Stimulated activated CD4-positive, alpha-beta T cell treated with anti-CD3 and anti-CD28 coated beads, Interleukin-12 subunit alpha, Interleukin-12 subunit beta, amount 100 ng/mL, for 48 hours (primary cell): ENCODE measurements around the gene LAMTOR4.
"Not testable (repeated sequence)": the region's sequence is repeated elsewhere in the genome, so short reads cannot be mapped to it uniquely, and the experiment has no call there.

Experiments used
- DNase-seq, 3 donors: peaks; one replicate each; pipeline ENCODE4 v3.0.0-alpha.2; 2020; ENCODE audit warnings: low read depth in 2 of 3, low spot score in 1 of 3

Gene LAMTOR4

DNA sequence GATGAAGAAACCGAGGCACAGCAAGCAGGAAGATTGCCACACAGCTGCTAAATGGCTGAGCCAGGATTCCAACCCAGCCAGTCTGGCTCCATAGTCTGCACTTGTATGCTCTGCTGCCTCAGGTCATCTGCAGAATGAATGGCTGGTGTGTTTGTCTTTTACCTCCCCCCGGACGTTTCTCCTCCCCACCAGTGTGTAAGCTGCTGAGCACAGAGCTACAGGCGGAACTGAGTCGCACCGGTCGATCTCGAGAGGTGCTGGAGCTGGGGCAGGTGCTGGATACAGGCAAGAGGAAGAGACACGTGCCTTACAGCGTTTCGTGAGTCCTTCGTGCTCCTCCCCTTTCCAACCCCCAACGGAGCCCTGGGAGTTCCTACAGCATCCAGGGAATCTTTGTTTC, 26.7 kb upstream of the LAMTOR4 start:
- DNase-seq = no peak

DNA sequence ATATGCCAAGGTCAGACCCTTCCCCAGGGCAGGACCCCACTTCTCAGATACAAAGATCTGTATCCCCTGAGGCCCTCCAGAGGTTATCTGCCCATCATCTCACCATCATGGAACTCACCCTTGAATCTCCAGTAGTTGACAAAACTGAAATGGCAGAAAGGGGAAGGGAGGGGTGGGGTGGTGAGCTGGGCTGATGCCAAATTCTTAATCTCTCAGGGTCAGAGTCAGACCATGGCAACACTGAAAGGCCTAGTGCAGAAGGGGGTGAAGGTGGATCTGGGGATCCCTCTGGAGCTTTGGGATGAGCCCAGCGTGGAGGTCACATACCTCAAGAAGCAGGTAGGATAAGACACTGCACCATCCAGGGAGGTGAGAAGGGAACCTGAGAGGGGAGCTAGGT, 26.1 kb upstream of the LAMTOR4 start:
- no peak for DNase-seq

DNA sequence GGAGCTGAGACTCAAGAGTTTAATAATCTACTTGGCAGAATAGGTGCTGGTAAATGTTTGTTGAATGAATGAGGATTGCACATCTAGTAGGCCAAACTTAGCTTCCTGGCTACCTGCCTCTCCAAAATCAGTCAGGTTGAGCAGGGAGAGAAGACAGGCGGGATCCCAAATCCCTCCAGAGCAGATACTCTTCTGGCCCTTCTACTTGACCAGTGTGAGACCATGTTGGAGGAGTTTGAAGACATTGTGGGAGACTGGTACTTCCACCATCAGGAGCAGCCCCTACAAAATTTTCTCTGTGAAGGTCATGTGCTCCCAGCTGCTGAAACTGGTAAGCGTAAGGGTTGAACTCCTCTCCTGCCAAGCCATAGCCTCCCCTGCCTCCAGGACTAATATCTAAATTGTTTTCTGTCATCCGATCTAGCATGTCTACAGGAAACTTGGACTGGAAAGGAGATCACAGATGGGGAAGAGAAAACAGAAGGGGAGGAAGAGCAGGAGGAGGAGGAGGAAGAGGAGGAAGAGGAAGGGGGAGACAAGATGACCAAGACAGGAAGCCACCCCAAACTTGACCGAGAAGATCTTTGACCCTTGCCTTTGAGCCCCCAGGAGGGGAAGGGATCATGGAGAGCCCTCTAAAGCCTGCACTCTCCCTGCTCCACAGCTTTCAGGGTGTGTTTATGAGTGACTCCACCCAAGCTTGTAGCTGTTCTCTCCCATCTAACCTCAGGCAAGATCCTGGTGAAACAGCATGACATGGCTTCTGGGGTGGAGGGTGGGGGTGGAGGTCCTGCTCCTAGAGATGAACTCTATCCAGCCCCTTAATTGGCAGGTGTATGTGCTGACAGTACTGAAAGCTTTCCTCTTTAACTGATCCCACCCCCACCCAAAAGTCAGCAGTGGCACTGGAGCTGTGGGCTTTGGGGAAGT, 24.2 kb upstream of the LAMTOR4 start:
- no peak for DNase-seq

DNA sequence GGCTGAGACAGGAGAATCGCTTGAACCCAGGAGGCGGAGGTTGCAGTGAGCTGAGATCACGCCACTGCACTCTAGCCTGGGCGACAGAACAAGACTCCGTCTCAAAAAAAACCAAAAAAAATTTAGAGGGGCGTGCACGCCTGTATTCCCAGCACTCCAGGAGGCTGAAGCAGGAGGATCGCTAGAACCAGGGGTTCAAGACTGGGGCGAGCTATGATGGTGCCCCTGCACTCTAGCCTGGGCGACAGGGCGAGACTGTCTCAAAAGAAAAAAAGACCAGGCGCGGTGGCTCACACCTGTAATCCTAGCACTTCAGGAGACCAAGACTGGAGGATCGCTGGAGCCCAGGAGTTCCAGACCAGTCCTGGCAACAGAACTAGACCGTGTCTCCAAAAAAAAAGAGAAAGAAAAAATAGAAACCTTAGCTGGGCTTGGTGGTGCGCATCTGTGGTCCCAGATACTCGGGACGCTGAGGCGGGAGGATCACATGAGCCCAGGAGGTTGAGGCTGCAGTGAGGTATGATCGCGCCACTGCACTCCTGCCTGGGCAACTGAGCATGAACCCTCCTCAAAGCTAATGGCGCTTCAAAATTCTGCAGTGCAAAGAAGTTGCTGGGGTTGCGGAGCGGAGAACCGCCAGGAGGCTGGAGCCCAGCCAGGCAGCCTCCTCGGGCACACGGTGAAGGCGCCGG, 22.3 kb upstream of the LAMTOR4 start:
- DNase-seq = no peak

DNA sequence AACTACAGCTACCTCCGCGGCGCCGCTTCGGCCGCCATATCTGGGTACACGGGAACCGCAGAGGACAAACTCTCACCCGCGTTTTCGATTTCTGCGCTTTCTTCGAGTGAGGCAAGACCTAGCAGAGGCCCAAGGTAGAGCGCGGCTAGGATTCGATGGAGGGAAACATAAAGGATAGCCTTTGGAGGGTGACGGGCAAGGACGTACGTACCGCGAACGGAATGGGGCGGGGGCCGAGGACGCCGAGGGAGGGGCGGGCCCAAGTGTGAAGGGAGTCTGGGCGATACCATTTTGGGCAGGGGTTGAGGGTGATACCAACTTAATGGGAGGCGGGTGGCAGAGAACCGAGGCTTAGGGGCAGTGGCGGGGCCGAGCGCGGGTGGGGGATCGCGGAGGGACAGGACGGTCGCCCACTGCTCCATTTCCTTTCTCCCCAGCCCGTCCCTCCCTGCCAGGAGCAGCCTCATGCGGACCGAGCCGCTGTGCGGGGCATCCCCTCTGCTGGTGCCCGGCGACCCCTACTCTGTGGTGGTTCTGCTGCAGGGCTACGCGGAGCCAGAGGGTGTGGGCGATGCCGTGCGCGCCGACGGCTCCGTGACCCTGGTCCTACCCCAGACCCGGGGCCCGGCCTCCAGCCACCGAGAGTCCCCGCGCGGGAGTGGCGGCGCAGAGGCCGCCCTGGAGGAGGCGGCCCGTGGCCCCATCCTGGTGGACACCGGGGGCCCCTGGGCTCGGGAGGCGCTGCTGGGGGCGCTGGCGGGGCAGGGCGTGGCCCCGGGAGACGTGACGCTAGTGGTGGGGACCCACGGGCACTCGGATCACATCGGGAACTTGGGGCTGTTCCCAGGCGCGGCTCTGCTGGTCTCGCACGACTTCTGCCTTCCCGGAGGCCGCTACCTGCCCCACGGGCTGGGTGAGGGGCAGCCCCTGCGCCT, 21.5 kb upstream of the LAMTOR4 start, which contains the start of gene MBLAC1:
Gene MBLAC1, plus strand, starts transcription at position 37 of the 935 bp plus-strand sequence. Its CDS starts 429 bp downstream, at position 466.
- DNase-seq = peak; percentile 84 to 95 (median 86)

DNA sequence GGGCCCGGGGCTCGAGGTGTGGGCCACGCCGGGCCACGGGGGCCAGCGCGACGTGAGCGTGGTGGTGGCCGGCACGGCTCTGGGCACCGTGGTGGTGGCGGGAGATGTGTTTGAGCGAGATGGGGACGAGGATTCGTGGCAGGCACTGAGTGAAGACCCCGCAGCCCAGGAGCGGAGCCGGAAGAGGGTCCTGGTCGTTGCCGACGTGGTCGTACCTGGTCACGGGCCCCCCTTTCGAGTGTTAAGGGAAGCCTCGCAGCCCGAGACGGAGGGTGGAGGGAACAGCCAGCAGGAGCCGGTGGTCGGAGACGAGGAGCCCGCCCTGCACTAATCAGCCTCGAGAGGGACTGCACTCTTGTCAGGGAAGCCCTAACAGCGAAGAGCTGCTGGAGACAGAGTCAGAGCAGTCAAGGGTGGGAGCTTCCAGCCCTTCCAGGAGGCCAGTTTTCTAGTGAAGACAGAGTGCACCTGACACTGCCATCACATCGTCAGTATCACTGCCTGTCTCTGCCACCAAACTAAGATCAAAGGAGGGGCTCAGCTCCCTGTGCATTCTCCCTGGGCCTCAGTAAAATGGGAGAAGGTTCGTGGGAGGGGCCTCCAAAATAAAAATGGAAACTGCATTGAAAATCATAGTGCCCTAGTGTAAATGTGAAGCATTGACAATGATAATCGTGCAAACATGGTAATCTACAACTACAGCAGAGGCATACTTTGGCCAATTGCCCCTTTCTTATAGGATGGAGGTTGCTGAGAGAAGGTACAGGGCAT, 20.7 kb upstream of the LAMTOR4 start:
- DNase-seq = no peak

DNA sequence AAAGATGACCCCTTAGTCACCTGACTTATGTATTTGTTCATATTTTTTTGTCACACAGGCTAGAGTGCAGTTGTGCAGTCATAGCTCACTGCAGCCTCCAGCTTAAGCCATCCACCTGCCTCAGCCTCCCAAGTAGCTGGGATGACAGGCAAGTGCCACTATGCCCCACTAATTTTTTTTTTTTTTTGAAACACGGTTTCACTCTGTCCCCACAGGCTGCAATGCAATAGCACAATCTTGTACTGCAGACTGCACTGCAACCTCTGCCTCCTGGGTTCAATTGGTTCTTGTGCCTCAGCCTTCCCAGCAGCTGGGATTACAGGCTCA, 20.1 kb upstream of the LAMTOR4 start:
- DNase-seq = no peak

DNA sequence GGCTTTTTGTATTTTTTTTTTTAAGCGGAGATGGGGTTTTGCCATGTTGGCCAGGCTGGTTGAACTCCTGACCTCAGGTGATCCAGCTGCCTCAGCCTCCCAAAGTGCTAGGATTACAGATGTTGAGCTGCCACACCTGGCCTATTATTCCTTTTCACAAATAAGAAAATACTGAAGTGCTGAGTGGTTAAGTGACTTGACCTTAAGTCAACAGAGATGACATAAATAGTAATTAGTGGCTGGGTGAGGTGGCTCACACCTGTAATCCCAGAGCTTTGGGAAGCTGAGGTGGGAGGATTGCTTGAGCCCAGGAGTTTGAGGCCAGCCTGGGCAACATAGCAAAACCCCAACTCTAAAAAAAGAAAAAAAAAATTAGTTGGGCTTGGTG, 18.5 kb upstream of the LAMTOR4 start:
- DNase-seq = not testable (repeated sequence)

DNA sequence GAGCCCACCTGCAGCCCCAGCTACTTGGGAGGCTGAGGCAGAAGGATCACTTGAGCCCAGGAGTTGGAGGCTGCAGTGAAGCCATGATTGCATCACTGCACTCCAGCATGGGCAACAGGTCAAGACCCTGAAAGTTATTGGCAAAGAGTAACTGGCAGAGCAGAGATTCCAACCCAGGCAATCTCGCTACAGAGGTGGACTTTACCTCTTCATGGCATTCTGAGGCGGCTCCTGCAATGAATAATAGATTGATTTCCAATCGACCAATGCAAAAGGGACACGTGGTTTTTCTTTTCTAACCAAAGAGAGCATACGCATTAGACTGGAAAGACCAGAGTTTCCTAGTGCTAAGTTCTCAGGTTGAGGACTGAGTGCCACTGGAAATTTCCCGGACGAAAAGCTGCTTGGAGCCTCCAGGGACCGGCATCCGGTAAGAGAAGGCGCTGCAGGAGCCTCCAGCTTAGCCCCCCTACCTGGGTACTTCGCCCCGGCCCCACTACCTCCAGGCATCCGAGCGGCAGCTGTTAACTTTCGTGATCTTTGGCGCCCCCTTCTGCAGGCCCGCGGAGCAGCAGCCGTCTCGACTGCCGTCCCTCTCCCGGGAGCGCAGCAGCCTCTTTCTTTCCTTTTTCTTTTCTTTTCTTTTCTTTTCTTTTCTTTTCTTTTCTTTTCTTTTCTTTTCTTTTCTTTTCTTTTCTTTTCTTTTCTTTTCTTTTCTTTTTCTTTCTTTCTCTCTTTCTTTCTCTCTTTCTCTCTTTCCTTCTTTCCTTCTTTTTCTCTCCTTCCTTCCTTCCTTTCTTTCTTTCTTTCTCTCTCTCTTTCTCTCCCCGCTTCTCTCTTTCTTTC, 17.9 kb upstream of the LAMTOR4 start:
- DNase-seq = peak; percentile 68 to 96 (median 75)

DNA sequence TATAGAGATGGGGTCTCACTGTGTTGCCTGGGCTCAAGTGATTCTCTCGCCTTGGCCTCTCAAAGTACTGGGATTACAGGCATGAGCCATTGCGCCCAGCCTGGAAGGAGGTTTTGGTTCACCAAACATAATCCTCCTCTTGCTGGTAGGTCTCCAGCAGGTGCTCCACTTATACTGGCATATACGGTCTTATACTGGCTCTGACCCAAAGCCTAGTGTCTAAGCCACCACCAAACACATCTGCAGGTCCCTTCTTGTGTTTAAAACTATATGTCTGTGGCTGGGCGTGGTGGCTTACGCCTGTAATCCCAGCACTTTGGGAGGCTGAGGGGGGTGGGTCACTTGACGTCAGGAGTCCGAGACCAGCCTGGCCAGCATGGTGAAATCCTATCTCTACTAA, 16.6 kb upstream of the LAMTOR4 start:
- no peak for DNase-seq

DNA sequence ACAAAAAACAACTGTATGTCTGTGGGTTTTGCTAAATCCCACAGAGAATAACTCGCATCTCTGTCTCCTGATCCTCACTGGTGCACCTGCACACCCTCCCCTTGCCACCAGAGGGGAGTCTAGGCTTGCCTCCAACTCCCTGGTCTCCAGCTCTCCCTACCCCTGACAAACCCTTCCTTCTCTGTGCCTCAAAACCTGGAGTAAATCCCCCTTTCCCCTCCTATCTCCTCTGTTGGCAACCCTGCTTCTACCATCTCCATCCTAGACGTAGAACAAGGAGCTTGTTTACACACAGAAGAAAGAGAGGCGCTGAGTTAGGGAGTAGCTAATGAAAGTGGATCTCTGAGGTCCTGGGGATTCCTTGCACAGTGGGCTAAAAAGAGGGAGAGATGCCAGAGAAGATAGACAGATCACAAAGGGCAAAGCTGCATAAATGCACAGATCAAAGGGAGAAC, 16.0 kb upstream of the LAMTOR4 start:
- DNase-seq = peak in 2 of 3 donors; percentile 44 to 50

DNA sequence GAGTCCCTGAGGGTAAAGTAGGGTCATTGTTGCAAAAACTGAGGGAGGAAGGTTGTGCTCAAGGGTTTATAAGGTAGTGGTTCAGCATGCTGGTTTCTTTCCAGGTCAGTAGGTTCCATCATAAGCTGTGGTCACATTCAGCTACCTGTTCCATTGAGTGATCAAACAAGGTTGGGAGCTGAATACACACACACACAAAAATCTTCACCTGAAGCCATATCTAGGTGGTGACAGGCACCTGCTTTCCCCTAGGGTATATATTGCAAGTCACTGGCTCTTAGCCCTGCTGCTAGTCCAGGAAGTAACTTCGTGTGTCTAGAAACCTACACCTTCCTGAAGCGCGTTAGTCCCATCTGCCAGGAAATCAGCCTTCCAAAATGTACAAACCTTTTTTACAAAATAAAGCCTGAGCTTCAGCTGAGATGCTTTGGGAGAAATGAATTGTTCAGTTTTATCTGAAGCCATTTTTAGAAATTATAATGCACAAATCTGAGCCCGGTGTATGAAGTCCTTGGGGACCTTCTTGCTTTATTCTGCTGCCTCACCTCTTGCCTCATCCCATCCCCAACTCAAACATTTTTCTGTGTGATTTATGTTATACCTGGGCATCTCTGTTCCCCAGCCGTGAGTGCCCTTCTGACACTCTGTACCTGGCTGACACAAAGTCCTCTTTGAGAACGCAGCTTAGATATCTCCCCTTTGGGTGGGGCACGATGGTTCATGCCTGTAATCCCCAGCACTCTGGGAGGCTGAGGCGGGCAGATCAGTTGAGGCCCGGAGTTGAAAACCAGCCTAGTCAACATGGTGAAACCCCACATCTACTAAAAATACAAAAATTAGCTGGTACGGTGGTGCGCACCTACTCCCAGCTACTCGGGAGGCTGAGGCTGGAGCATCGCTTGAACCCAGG, 10.6 kb upstream of the LAMTOR4 start:
- DNase-seq = no peak

DNA sequence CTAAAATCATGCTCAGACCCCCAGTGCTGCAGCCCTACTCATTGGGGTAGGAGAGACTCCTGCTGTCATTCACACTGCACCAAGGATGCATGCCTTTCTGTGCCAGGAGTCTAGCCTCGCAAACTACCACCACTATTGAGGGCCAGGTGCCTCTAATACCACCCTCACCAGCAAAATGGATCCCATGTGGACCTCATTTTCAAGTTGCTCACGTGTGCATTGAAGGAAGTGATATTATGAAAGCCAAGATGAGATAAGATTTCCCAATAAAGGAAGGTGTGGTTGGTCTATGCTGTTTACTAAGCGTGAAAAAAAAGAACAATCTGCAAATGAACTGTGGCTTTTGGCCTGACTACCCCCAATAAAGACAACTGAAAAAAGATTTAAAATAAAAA, 7.2 kb upstream of the LAMTOR4 start:
- DNase-seq = no peak

DNA sequence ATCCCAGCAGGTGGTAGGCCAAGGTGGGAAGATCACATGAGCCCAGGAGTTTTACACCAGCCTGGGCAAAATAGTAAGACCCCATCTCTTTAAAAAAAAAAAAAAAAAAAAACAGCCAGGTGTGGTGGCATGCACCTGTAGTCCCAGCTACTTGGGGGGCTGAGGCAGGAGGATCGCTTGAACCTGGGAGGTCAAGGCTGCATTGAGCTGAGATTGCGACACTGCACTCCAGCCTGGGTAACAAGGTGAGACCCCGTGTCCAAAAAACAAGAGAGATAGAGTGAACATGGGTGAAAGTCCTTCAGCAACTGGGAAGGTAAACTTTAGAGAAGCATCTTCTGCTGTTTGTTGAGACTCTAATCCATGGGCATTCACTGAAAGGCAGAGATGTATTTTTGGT, 6.3 kb upstream of the LAMTOR4 start:
- DNase-seq = no peak

DNA sequence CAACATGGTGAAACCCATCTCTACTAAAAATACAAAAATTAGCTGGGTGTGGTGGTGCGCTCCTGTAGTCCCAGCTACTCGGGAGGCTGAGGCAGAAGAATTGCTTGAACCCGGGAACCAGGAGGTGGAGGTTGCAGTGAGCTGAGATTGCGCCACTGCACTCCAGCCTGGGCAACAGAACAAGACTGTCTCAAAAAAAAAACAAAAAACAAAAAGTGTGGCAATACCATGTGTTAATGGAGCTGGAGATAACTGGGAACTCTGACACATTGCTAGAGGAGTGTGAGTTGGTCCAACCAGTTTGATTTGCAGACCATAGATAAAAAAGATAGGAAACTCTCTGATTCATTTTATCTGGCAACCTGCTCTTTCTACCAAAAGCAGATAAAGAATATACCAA, 2.4 kb upstream of the LAMTOR4 start:
- not testable (repeated sequence) for DNase-seq

DNA sequence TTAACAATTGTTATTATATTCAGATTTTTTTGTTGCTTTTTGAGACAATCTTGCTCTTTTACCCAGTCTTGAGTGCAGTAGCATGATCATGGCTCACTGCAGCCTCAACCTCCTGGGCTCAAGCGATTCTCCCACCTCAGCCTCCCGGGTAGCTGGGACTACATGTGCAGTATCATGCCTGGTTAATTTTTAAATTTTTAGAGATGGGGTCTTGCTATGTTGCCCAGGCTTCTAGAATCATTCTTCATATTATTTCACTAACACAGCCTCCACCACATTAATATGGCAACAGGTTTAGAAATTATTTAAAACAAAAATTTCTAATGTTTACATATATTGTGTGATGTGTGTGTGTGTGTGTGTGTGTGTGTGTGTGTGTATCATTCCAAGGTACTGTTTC, 1.4 kb upstream of the LAMTOR4 start:
- no peak for DNase-seq

DNA sequence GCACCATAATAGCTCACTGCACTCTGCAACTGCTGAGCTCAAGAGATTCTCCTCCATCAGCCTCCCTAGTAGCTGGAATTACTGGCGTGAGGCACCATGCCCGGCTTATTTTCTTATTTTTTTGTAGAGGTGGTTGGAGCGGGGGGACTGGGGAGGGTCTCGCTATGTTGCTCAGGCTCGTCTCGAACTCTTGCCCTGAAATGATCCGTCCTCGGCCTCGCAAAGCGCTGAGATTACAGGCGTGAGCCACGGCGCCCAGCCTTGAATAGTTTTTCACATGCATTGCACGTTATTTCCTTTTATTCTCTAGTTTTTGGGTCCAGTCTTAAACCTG, 526 bp upstream of the LAMTOR4 start:
- DNase-seq = no peak

DNA sequence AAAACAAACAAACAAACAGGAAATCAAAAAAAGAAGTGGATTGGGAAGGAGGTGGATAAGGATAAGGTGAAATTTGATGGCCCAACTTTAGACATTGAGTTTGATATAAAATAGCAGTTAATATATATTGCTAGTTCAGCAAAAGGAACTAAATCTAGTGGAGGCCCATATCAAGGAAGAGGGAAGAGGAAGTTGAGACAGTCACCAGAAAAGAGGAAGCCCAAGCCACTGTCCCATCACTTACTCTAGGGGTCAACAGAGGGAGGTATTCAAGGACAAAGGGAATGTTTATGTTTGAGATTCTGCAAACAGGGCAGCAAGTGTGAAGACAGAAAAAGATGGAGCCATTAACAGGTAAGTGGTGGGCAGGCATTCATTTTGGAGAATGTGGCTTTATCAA, 3.7 kb downstream of the LAMTOR4 start:
- no peak for DNase-seq
